Measurements from ENCODE around the gene CCL13.

Gene CCL13

GRCh38 chr17:34374457-34374856 lies 18.2 kb downstream of the CCL13 start:
- H3K4me3 ChIP-seq (ENCODE audit: low read length) = no peak overlapping the region
- H3K27me3 ChIP-seq (ENCODE audit: control insufficient read depth, insufficient read depth, low read length) = no peaks in the 10 kb centered on the region
- no peaks in the 10 kb centered on the region for H3K36me3 ChIP-seq (ENCODE audit: control insufficient read depth, insufficient read depth, low read length)
- no peak overlapping the region for H3K9ac ChIP-seq (ENCODE audit: low read length)
- no peaks in the 10 kb centered on the region for H3K9me3 ChIP-seq (ENCODE audit: control insufficient read depth, low read length)
- H3K4me1 ChIP-seq (ENCODE audit: control insufficient read depth, insufficient read depth, low read length) = no peaks in the 10 kb centered on the region

GRCh38 chr17:34375426-34375997 lies 19.2 kb downstream of the CCL13 start:
- Histone ChIP-seq H3K9me3 (ENCODE audit: control insufficient read depth, low read length) (no peaks in the 10 kb centered on the region), H3K27me3 (ENCODE audit: control insufficient read depth, insufficient read depth, low read length) (no peaks in the 10 kb centered on the region), H3K4me1 (ENCODE audit: control insufficient read depth, insufficient read depth, low read length) (no peaks in the 10 kb centered on the region), H3K36me3 (ENCODE audit: control insufficient read depth, insufficient read depth, low read length) (no peaks in the 10 kb centered on the region), H3K9ac (ENCODE audit: low read length) (no peak overlapping the region), H3K4me3 (ENCODE audit: low read length) (no peak overlapping the region)

- H3K36me3 ChIP-seq (ENCODE audit: control insufficient read depth, insufficient read depth, low read length) = no peaks in the 10 kb centered on the region
- H3K27me3 ChIP-seq (ENCODE audit: control insufficient read depth, insufficient read depth, low read length) = no peaks in the 10 kb centered on the region
- no peak overlapping the region for H3K9ac ChIP-seq (ENCODE audit: low read length)
- H3K9me3 ChIP-seq (ENCODE audit: control insufficient read depth, low read length) = no peaks in the 10 kb centered on the region
- no peaks in the 10 kb centered on the region for H3K4me1 ChIP-seq (ENCODE audit: control insufficient read depth, insufficient read depth, low read length)
- H3K4me3 ChIP-seq (ENCODE audit: low read length) = no peak overlapping the region
These were observed 21.0 kb downstream of the CCL13 start for GRCh38 chr17:34377078-34377823.

- Histone ChIP-seq H3K9me3 (ENCODE audit: control insufficient read depth, low read length) (no peaks in the 10 kb centered on the region), H3K4me3 (ENCODE audit: low read length) (no peak overlapping the region), H3K4me1 (ENCODE audit: control insufficient read depth, insufficient read depth, low read length) (no peaks in the 10 kb centered on the region), H3K36me3 (ENCODE audit: control insufficient read depth, insufficient read depth, low read length) (no peaks in the 10 kb centered on the region), H3K9ac (ENCODE audit: low read length) (no peak overlapping the region), H3K27me3 (ENCODE audit: control insufficient read depth, insufficient read depth, low read length) (no peaks in the 10 kb centered on the region)
These were observed 22.4 kb downstream of the CCL13 start for GRCh38 chr17:34378664-34379101.

- no peaks in the 10 kb centered on the region for H3K4me1 ChIP-seq (ENCODE audit: control insufficient read depth, insufficient read depth, low read length)
- H3K9ac ChIP-seq (ENCODE audit: low read length) = no peak overlapping the region
- H3K4me3 ChIP-seq (ENCODE audit: low read length) = no peak overlapping the region
- H3K36me3 ChIP-seq (ENCODE audit: control insufficient read depth, insufficient read depth, low read length) = no peaks in the 10 kb centered on the region
- no peaks in the 10 kb centered on the region for H3K27me3 ChIP-seq (ENCODE audit: control insufficient read depth, insufficient read depth, low read length)
- no peaks in the 10 kb centered on the region for H3K9me3 ChIP-seq (ENCODE audit: control insufficient read depth, low read length)
These were observed 23.6 kb downstream of the CCL13 start for GRCh38 chr17:34379868-34380267.

- Histone ChIP-seq H3K27me3 (ENCODE audit: control insufficient read depth, insufficient read depth, low read length) (no peaks in the 10 kb centered on the region), H3K9me3 (ENCODE audit: control insufficient read depth, low read length) (no peaks in the 10 kb centered on the region), H3K4me3 (ENCODE audit: low read length) (no peak overlapping the region), H3K36me3 (ENCODE audit: control insufficient read depth, insufficient read depth, low read length) (no peaks in the 10 kb centered on the region), H3K4me1 (ENCODE audit: control insufficient read depth, insufficient read depth, low read length) (no peaks in the 10 kb centered on the region), H3K9ac (ENCODE audit: low read length) (no peak overlapping the region)
These were observed 26.4 kb downstream of the CCL13 start for GRCh38 chr17:34382621-34383124.

- H3K9me3 ChIP-seq (ENCODE audit: control insufficient read depth, low read length) = no peaks in the 10 kb centered on the region
- H3K9ac ChIP-seq (ENCODE audit: low read length) = no peak overlapping the region
- H3K27me3 ChIP-seq (ENCODE audit: control insufficient read depth, insufficient read depth, low read length) = no peaks in the 10 kb centered on the region
- no peak overlapping the region for H3K4me3 ChIP-seq (ENCODE audit: low read length)
- H3K4me1 ChIP-seq (ENCODE audit: control insufficient read depth, insufficient read depth, low read length) = no peaks in the 10 kb centered on the region
- H3K36me3 ChIP-seq (ENCODE audit: control insufficient read depth, insufficient read depth, low read length) = no peaks in the 10 kb centered on the region
These were observed 26.9 kb downstream of the CCL13 start for GRCh38 chr17:34383216-34383615.

- H3K36me3 ChIP-seq (ENCODE audit: control insufficient read depth, insufficient read depth, low read length) = no peaks in the 10 kb centered on the region
- no peaks in the 10 kb centered on the region for H3K4me1 ChIP-seq (ENCODE audit: control insufficient read depth, insufficient read depth, low read length)
- no peaks in the 10 kb centered on the region for H3K27me3 ChIP-seq (ENCODE audit: control insufficient read depth, insufficient read depth, low read length)
- no peak overlapping the region for H3K9ac ChIP-seq (ENCODE audit: low read length)
- no peaks in the 10 kb centered on the region for H3K9me3 ChIP-seq (ENCODE audit: control insufficient read depth, low read length)
- no peak overlapping the region for H3K4me3 ChIP-seq (ENCODE audit: low read length)
These were observed 28.0 kb downstream of the CCL13 start for GRCh38 chr17:34384271-34384670.

- no peak overlapping the region for H3K9ac ChIP-seq (ENCODE audit: low read length)
- no peak overlapping the region for H3K4me3 ChIP-seq (ENCODE audit: low read length)
- H3K27me3 ChIP-seq (ENCODE audit: control insufficient read depth, insufficient read depth, low read length) = no peaks in the 10 kb centered on the region
- H3K9me3 ChIP-seq (ENCODE audit: control insufficient read depth, low read length) = no peaks in the 10 kb centered on the region
- no peaks in the 10 kb centered on the region for H3K4me1 ChIP-seq (ENCODE audit: control insufficient read depth, insufficient read depth, low read length)
- no peaks in the 10 kb centered on the region for H3K36me3 ChIP-seq (ENCODE audit: control insufficient read depth, insufficient read depth, low read length)
These were observed 28.7 kb downstream of the CCL13 start for GRCh38 chr17:34384822-34385605.

- Histone ChIP-seq H3K9ac (ENCODE audit: low read length) (no peak overlapping the region), H3K4me3 (ENCODE audit: low read length) (no peak overlapping the region), H3K36me3 (ENCODE audit: control insufficient read depth, insufficient read depth, low read length) (no peaks in the 10 kb centered on the region), H3K9me3 (ENCODE audit: control insufficient read depth, low read length) (no peaks in the 10 kb centered on the region), H3K27me3 (ENCODE audit: control insufficient read depth, insufficient read depth, low read length) (no peaks in the 10 kb centered on the region), H3K4me1 (ENCODE audit: control insufficient read depth, insufficient read depth, low read length) (no peaks in the 10 kb centered on the region)
These were observed 30.0 kb downstream of the CCL13 start for GRCh38 chr17:34386343-34386696.

GRCh38 chr17:34386697-34387550 lies 30.6 kb downstream of the CCL13 start:
- no peak overlapping the region for H3K4me3 ChIP-seq (ENCODE audit: low read length)
- H3K36me3 ChIP-seq (ENCODE audit: control insufficient read depth, insufficient read depth, low read length) = no peaks in the 10 kb centered on the region
- no peaks in the 10 kb centered on the region for H3K9me3 ChIP-seq (ENCODE audit: control insufficient read depth, low read length)
- no peaks in the 10 kb centered on the region for H3K4me1 ChIP-seq (ENCODE audit: control insufficient read depth, insufficient read depth, low read length)
- H3K9ac ChIP-seq (ENCODE audit: low read length) = no peak overlapping the region
- H3K27me3 ChIP-seq (ENCODE audit: control insufficient read depth, insufficient read depth, low read length) = no peaks in the 10 kb centered on the region
